ENCODE results near the gene C11orf21.

DNA sequence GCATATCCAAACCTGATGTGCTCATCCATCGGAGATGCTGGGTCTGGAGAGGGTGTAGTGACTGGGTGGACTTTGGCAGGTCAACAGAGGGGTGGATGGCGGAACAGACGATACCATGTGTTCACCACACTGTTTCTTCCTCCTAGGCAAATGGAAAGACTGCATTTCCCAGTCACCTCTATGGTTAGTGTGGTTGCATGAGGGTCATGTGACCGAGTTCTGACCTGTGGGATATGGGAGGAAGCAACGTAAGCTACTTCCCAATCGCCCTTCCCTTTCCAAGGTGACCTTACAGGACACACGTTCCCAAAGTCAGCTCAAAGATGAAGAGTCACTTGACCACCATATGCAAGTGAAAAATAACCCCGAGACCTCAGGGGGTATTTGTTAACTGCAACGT is 27.8 kb upstream of the C11orf21 start:
- TF ChIP-seq, protein P1, sequence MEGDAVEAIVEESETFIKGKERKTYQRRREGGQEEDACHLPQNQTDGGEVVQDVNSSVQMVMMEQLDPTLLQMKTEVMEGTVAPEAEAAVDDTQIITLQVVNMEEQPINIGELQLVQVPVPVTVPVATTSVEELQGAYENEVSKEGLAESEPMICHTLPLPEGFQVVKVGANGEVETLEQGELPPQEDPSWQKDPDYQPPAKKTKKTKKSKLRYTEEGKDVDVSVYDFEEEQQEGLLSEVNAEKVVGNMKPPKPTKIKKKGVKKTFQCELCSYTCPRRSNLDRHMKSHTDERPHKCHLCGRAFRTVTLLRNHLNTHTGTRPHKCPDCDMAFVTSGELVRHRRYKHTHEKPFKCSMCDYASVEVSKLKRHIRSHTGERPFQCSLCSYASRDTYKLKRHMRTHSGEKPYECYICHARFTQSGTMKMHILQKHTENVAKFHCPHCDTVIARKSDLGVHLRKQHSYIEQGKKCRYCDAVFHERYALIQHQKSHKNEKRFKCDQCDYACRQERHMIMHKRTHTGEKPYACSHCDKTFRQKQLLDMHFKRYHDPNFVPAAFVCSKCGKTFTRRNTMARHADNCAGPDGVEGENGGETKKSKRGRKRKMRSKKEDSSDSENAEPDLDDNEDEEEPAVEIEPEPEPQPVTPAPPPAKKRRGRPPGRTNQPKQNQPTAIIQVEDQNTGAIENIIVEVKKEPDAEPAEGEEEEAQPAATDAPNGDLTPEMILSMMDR (IDR thresholded peaks at IDR 0.05) = no peak
- no peak for TF ChIP-seq POLR2AphosphoS5 (IDR thresholded peaks at IDR 0.05)
- TF ChIP-seq POLR2A (IDR thresholded peaks at IDR 0.05) = no peak
